Left ventricle myocardium inferior (tissue), 1 donor: ENCODE results near the gene PITPNM3. TPM values are rescaled to one million over a fixed set of nuclear protein-coding genes. Genes with fewer than 3 reads are reported as not detected.

Experiments used
- DNase-seq: peaks from one replicate; pipeline ENCODE4 v3.0.0-alpha.2; 2020
- H3K27ac ChIP-seq: fragments of 200-600 bp; replicated peaks from 2 replicates; pipeline ENCODE4 v1.8.0; 2021
- H3K27me3 ChIP-seq: fragments of 200-600 bp; 2 replicates; pipeline ENCODE4 v1.8.0; 2021; ENCODE audit warnings: low read depth
- H3K36me3 ChIP-seq: fragments of 200-600 bp; 2 replicates; pipeline ENCODE4 v1.8.0; 2021
- H3K4me1 ChIP-seq: fragments of 200-600 bp; 2 replicates; pipeline ENCODE4 v1.8.0; 2021
- H3K4me3 ChIP-seq: fragments of 200-600 bp; 2 replicates; pipeline ENCODE4 v1.8.0; 2021; ENCODE audit warnings: mild to moderate bottlenecking, moderate library complexity
- H3K9me3 ChIP-seq: fragments of 200-600 bp; replicated peaks from 2 replicates; pipeline ENCODE4 v1.8.0; 2021
- CTCF ChIP-seq: fragments of 200-600 bp; IDR thresholded peaks from 2 replicates; pipeline ENCODE4 v1.8.0; 2021; ENCODE audit warnings: antibody characterized with exemption, mild to moderate bottlenecking, borderline replicate concordance
- intact Hi-C: fragments of 100-400 bp; cut with micrococcal nuclease; formaldehyde crosslinking; loops from one replicate; pipeline ENCODE4 v1.11.0; 2022
- total RNA-seq: library from RNA; stranded (reverse); fragmentation: NEBNext Ultra II Directional; extraction: Animal tissue kit (Norgen Biotek cat#: 25700); gene quantifications from one replicate; pipeline ENCODE4 v1.2.1, GENCODE V29; 2021
- donor health status: DM: no; HTN: yes; CAD: no; lungs with severe emphysema.

Gene PITPNM3
- total RNA-seq, 1 donor from 2014 or later: 0.36 TPM

GRCh38 chr17:6555331-6556120, 829 bp downstream of the PITPNM3 start:
- intact Hi-C loops: no loop called here
- TF ChIP-seq CTCF: no peak
- Histone ChIP-seq H3K27me3 (peaks cover 52% of the 10 kb centered on the region), H3K4me3 (peak overlapping the region; percentile 67), H3K27ac (no peak overlapping the region), H3K36me3 (no peaks in the 10 kb centered on the region), H3K4me1 (peaks cover 19% of the 10 kb centered on the region), H3K9me3 (no peaks in the 10 kb centered on the region)
- DNase-seq: no peak

- Histone ChIP-seq H3K27ac (no peak overlapping the region), H3K4me3 (peak overlapping the region; percentile 67), H3K4me1 (peaks cover 19% of the 10 kb centered on the region), H3K36me3 (no peaks in the 10 kb centered on the region), H3K9me3 (no peaks in the 10 kb centered on the region), H3K27me3 (peaks cover 52% of the 10 kb centered on the region)
- DNase-seq: no peak
- no peak for TF ChIP-seq CTCF
- intact Hi-C loops: no loop called here
Observed at GRCh38 chr17:6554871-6555330, 1.5 kb downstream of the PITPNM3 start.

GRCh38 chr17:6554342-6554741, 2.0 kb downstream of the PITPNM3 start:
- H3K4me1 ChIP-seq: peaks cover 19% of the 10 kb centered on the region
- H3K27ac ChIP-seq: no peak overlapping the region
- no peak for DNase-seq
- peaks cover 52% of the 10 kb centered on the region for H3K27me3 ChIP-seq
- TF ChIP-seq CTCF: no peak
- no peaks in the 10 kb centered on the region for H3K9me3 ChIP-seq
- intact Hi-C loops: no loop called here
- no peaks in the 10 kb centered on the region for H3K36me3 ChIP-seq
- no peak overlapping the region for H3K4me3 ChIP-seq

GRCh38 chr17:6551869-6552531, 4.4 kb downstream of the PITPNM3 start:
- Histone ChIP-seq H3K9me3 (no peaks in the 10 kb centered on the region), H3K4me1 (peaks cover 32% of the 10 kb centered on the region), H3K36me3 (no peaks in the 10 kb centered on the region), H3K4me3 (no peak overlapping the region), H3K27me3 (peaks cover 47% of the 10 kb centered on the region), H3K27ac (no peak overlapping the region)
- no peak for DNase-seq
- intact Hi-C loops: no loop called here
- no peak for TF ChIP-seq CTCF

GRCh38 chr17:6551356-6551755, 5.0 kb downstream of the PITPNM3 start:
- no peak overlapping the region for H3K4me3 ChIP-seq
- DNase-seq: no peak
- intact Hi-C loops: no loop called here
- H3K4me1 ChIP-seq: peaks cover 32% of the 10 kb centered on the region
- H3K36me3 ChIP-seq: no peaks in the 10 kb centered on the region
- peaks cover 43% of the 10 kb centered on the region for H3K27me3 ChIP-seq
- no peak for TF ChIP-seq CTCF
- H3K9me3 ChIP-seq: no peaks in the 10 kb centered on the region
- no peak overlapping the region for H3K27ac ChIP-seq
